CD4-positive, alpha-beta T cell treated with Interleukin-17A for 1 hour (primary cell): ENCODE results near the gene TTC7B.

Experiments
- DNase-seq: peaks from one replicate; pipeline ENCODE4 v3.0.0-alpha.2; 2020

Gene TTC7B

GRCh38 chr14:90587252-90587910 lies 228.8 kb downstream of the TTC7B start:
- no peak for DNase-seq

GRCh38 chr14:90585106-90585505 lies 231.1 kb downstream of the TTC7B start:
- DNase-seq = no peak

- no peak for DNase-seq
Observed at GRCh38 chr14:90583916-90584605, 232.2 kb downstream of the TTC7B start.

- DNase-seq = no peak
Observed at GRCh38 chr14:90583427-90583826, 232.8 kb downstream of the TTC7B start.

- DNase-seq = no peak
Observed at GRCh38 chr14:90582166-90582565, 234.1 kb downstream of the TTC7B start.

GRCh38 chr14:90581745-90582144 lies 234.5 kb downstream of the TTC7B start:
- no peak for DNase-seq

GRCh38 chr14:90580377-90581335 lies 235.6 kb downstream of the TTC7B start:
- DNase-seq = no peak

GRCh38 chr14:90579816-90580215 lies 236.4 kb downstream of the TTC7B start:
- DNase-seq = no peak

- DNase-seq = no peak
Observed at GRCh38 chr14:90579088-90579487, 237.1 kb downstream of the TTC7B start.

GRCh38 chr14:90578283-90578985 lies 237.8 kb downstream of the TTC7B start:
- no peak for DNase-seq

GRCh38 chr14:90577661-90578282 lies 238.5 kb downstream of the TTC7B start:
- no peak for DNase-seq

GRCh38 chr14:90576981-90577660 lies 239.1 kb downstream of the TTC7B start:
- DNase-seq = no peak

- no peak for DNase-seq
Observed at GRCh38 chr14:90576581-90576980, 239.6 kb downstream of the TTC7B start.

- no peak for DNase-seq
Observed at GRCh38 chr14:90575781-90576180, 240.4 kb downstream of the TTC7B start.

- no peak for DNase-seq
Observed at GRCh38 chr14:90575336-90575735, 240.9 kb downstream of the TTC7B start.

- no peak for DNase-seq
Observed at GRCh38 chr14:90574188-90575131, 241.8 kb downstream of the TTC7B start.

- DNase-seq = no peak
Observed at GRCh38 chr14:90573385-90574105, 242.7 kb downstream of the TTC7B start.

- DNase-seq = no peak
Observed at GRCh38 chr14:90572441-90573150, 243.6 kb downstream of the TTC7B start.
